NCI-H146 treated with DMSO at 0.1 percent for 48 hours (cell line): Measurements from ENCODE around the gene AFF1.
"Not testable (repeated sequence)": the region's sequence is repeated elsewhere in the genome, so short reads cannot be mapped to it uniquely, and the experiment has no call there.

Source experiments
- DNase-seq: peaks from one replicate; lab custom pipeline; 2025; ENCODE audit not compliant: unreplicated experiment; lab: John Stamatoyannopoulos, UW

AFF1 gene

DNA sequence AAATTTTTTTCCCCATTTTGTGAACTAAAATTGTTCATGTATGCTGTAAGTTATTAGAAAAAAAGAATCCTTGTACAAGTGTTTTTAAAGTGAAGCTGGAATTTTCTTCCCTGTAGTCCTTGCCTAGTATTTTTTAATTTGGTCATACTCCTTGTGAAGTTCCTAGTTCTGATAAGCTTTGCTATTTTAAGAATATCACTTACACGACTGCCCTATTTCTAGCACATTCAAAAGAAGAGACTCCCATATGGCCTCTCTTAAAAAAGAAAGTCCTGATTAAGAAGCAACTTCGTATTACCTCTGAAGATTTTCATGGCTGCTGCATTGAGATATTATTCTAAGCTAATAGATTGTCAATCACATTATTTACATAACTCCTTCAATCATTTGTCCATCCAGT, 198.4 kb downstream of the AFF1 start:
- DNase-seq = no peak

GRCh38 chr4:87134122-87134521, 199.3 kb downstream of the AFF1 start:
- no peak for DNase-seq

GRCh38 chr4:87141428-87141827, 206.6 kb downstream of the AFF1 start:
- no peak for DNase-seq

DNA sequence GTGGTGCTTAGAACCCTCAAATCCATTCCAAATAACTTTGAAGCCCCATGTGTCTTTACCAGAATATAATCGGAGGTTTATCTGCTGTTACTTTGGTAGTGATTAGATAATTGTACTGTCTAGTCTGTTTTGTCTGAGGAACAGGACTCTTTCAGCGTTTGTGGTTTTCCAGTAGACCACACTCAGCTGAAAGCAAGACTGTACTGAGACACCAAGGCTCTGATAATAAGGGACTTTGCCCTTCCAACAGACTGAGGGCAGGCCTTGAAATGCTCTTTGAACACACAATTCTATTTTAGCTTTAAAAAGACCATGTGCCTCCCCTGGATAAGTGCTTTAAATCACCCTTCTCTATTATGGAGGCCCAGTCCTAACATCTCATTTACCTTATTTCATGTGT, 209.5 kb downstream of the AFF1 start:
- no peak for DNase-seq

GRCh38 chr4:87145934-87146333, 211.1 kb downstream of the AFF1 start:
- DNase-seq = not testable (repeated sequence)

- no peak for DNase-seq
Measured at GRCh38 chr4:87147116-87147515, 212.3 kb downstream of the AFF1 start.

DNA sequence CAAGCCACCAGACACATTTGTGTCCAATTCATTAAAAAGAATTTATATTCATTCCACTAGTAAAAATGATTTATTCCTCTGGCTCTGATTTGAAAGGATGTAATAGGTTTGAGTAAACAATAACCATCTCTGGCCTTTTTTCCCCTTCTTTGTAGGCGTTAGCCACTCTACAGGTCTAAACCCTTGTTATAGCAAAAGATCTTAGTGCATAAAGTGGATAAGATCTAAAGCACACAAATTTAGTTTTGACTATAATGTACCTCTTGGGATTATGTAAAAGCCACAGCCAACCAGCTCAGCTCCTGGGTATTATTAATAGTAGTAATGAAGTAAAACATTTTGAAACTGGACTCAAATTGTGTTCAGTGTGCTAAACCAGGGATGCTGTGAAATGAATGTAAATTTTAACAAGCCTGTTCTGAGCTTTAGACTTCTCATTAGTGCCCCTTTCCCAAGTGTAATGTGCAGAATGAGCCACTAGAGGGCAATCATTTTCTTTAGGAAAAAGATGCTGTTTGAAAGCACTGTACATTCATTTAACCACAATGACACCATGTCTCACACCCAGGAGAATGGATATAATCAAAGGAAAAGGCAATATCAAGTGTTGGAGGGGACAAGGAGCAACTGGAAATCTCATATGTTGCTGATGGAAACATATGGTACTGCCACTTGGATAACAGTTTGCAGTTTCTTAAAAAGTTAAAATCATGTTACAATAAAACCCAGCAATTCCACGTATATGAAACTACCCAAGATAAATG, 215.9 kb downstream of the AFF1 start:
- peak; percentile 6 for DNase-seq

GRCh38 chr4:87151730-87152129, 216.9 kb downstream of the AFF1 start:
- no peak for DNase-seq

DNA sequence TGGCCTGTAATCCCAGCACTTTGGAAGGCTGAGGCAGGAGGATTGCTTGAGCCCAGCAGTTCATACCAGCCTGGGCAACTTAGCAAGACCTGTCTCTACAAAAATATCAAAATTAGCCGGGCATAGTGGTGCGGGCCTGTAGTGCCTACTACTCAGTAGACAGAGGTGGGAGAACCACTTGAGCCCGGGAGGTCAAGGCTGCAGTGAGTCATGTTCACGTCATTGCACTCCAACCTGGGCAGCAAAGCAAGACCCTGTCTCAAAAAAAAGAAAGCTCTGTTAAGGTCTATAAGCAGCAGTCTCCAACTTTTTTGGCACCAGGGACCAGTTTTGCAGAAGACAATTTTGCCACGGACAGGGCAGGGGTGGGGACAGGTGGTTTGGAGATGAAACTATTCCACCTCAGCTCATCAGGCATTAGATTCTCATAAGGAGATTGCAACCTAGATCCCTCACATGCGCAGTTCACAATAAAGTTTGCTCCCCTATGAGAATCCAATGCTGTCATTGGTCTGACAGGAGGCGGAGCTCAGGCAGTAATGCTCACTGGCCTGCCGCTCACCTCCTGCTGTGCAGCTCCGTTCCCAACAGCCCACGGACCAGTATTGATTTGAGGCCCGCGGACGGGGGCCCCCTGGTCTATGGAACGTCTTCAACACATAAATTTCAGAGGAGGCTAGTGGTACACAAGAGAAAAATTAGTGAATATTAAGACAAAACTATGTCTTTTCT, 217.7 kb downstream of the AFF1 start:
- no peak for DNase-seq

- DNase-seq = no peak
Measured at GRCh38 chr4:87153078-87153870, 218.5 kb downstream of the AFF1 start.

- DNase-seq = no peak
Measured at GRCh38 chr4:87165892-87166291, 231.1 kb downstream of the AFF1 start.

DNA sequence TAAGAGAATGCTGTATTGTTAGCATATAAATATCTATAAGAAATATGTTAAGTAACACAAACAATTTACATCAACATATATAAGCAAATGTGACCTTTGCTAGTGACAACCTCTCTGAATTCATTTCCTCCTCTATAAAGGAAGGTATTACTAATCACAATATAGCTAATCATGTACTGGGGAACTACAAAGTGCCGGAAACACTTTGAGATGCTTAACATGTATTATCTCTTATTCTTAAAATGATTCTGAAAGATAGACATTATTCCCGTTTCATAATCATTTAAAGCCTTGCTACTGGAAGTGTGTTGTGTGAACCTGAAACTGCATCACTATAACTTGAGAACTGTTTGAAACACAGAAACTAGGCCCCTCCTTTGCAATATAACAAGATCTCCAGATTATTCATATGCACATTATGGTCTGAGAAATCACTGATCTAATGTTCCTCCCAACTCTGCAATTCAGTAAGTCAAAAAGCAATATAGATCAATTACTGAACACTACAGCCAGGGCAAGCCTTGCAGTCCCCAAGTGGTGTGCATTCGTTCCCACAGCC, 231.6 kb downstream of the AFF1 start:
- DNase-seq = no peak

DNA sequence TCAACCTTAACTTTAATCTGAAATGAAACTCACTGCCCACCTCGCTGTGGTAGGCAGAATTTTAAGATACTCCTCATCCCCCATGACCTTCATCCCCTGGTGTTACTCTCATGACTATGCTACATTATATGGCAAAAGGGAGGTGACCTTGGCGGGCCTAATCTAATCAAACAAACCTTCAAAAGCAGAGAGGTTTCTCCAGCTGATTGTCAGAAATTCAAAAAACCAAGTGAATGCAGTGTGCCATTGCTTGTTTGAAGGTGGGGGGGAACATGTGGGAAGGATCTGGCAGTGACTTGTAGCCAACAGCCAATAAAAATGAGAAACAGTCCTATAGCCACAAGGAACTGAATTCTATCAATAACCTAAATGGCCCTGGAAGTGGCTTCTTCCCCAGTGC, 237.1 kb downstream of the AFF1 start:
- DNase-seq = no peak

DNA sequence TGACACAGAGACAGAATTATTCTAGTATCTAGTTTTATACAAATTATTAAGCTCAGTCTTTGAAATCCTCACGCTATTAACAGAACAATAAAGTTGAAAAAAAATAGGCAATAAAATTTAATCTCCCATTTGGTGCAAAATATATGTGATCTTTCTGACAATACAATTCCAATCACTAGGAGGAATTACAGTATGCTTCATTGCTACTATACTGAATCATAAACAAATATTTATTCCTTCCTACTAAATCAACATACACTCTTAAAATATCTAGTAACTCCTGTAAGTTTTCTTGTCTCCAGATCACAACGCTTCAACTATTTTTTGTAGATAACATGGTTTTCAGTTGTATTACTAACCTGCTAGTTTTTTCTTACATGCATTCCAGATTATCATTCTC, 239.9 kb downstream of the AFF1 start:
- no peak for DNase-seq

DNA sequence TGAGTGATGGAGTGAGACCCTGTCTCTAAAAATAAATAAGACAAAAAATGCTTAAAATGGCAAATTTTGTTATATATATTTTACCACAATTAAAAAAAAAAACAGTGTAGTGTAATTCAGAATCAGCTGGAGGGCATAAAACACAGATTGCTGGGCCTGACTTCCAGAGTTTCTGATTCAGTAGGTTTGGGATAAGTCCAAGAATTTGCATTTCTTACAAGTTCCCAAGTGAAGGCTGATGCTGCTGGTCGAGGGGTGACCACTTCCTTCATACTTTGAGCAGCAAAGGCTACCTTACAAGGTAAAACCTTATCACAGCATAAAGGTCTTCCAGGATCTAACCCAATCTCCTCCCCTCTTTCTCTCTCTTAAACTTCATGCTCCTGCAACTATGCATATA, 244.9 kb downstream of the AFF1 start:
- DNase-seq = no peak

GRCh38 chr4:87180767-87181166, 246.0 kb downstream of the AFF1 start:
- DNase-seq = no peak

GRCh38 chr4:87185146-87185870, 250.5 kb downstream of the AFF1 start:
- no peak for DNase-seq

DNA sequence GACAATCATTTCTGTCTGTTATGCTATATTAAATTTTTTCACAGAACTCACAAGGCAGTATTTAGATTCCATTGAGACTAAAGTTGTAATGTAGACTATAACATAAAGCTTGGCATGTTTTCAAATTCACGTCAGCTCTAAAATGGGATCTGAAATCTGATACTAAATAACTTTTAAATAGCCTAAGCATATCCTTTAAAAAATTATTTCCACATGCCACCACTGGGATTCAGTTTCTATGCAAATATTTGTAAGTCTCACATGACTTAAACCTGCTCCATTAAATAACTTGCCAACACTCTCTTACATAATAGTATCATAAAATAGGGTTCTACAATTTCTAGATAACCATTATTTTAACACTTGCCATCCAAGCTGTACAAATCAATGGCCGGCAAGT, 253.2 kb downstream of the AFF1 start:
- no peak for DNase-seq

GRCh38 chr4:87188932-87189331, 254.1 kb downstream of the AFF1 start:
- DNase-seq = no peak
